Activated T-cell treated with anti-CD3 and anti-CD28 coated beads, Interleukin-2, amount 50 U/mL, for 1 hour (primary cell): ENCODE measurements around the gene SOCS7.
A peak's percentile ranks its signal among the peaks of the same experiment; 100 is the strongest.

Experiments
- DNase-seq: peaks from one replicate; pipeline ENCODE4 v3.0.0-alpha.2; 2020

Gene SOCS7

DNA sequence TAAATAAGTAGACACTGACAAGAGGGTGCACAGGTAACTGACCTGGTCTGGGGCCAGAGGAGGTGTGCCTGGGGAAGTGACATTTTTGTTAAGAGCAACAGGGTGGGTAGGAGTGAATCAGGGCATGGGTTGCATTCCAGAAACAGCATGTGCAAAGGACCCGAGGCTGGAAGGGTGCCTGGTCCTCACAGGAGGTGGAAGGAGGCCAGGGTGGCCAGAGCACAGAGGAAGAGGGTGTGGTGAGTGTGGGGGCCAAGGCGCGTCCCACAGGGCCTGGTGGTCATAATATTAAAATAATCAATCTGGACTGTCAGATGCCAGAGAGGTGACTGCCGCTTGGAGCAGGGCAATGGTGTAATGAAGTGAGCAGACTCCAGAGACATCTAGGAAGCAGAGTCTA lies 90.9 kb downstream of the SOCS7 start:
- no peak for DNase-seq

DNA sequence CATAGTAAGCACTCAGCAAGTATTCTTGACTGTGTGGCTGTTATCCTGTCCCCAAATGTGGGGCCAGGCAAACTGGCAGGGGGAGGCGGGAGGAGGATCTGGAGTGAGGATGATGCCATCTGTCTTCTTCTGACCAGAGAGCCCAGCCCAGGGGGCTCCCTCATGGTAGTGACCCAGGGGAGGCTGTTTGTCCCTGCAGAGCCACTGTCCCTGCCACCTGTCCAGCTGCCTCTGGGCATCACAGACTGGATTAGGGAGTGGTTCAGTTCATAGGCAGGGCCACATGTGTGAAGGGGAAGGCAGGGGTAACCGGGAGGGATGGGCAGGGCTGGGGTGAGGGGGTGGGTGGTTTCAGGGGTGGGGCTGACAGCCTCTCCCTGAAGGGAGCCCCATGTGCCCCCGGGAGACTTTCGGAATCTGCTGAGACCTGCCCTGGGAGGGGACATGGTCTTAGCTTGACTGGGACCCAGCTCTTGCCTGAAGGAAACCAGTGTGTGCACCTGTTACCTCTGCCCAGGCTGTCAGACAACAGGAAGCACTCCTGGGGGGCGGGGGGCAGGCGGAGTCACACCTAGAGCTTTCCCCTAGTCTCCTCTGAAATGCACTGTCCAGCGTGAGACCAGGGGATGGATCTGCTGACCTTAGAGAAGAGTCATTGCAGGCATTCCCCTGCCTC lies 91.8 kb downstream of the SOCS7 start:
- no peak for DNase-seq

DNA sequence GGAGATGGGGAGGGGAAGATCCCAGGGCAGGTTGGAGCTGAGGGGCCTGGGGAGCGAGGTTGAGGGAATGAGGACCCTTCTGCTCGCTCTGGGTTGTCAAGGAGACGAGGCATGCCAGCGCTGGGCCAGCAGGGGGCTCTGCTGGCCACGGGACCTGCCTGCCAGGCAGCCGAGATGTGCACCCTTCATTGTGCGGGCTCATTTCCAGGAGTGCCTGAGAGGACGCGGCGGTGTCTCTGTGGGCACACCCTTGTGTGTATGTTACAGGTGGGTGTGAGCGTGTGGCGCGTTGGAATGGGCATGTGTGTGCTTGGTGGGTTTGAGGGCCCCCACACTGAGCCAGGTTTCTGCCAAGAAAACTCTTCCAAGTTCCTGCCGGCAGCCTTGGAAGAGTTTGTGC lies 92.5 kb downstream of the SOCS7 start:
- peak; percentile 54 for DNase-seq

- DNase-seq: no peak
These were observed 96.0 kb downstream of the SOCS7 start for GRCh38 chr17:38447502-38448085.

DNA sequence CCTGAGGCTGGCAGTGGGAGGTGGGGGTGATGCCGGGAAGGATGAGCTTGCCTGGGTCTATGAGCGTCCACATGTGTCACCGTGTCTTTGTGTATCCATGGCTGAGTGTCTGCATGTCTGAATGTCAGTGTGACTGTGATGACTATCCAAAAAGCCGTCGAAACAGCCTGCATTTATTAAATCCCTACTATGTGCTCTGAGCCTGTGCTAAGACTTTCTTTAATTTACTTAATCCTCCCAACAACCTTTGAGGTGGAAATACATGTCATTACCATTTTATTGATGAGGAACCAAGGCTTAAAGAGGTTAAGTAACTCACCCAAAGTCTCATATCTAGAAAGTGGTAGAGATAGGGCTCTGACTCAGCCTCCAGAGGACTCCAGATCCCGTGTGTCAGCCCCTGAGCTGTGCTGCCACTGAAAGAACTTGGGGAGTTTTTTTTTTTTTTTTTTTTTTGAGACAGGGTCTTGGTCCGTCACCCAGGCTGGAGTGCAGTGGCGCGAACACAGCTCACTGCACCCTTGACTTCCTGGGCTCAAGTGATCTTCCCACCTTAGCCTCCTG lies 96.6 kb downstream of the SOCS7 start:
- no peak for DNase-seq

DNA sequence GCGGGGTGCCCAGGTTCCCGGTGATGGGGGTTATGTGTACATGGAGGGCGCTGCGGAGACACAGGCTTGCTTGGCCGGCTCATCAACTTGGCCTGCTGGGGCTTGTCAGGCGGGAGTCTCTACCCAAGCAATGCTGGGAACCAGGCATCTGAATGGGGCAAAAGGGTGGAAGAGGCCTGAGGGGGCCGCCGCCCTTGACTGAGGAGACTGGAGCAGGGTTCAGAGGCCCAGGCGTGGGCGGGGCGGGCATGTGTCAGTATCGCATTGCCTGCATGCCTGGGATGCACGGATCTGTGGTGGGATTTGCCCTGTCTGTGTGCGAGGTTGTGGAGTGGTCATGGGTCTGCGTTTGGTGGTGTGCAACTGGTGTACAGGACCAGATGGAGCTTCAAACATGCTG lies 97.7 kb downstream of the SOCS7 start:
- DNase-seq: no peak

- no peak for DNase-seq
These were observed 98.9 kb downstream of the SOCS7 start for GRCh38 chr17:38450557-38451029.

DNA sequence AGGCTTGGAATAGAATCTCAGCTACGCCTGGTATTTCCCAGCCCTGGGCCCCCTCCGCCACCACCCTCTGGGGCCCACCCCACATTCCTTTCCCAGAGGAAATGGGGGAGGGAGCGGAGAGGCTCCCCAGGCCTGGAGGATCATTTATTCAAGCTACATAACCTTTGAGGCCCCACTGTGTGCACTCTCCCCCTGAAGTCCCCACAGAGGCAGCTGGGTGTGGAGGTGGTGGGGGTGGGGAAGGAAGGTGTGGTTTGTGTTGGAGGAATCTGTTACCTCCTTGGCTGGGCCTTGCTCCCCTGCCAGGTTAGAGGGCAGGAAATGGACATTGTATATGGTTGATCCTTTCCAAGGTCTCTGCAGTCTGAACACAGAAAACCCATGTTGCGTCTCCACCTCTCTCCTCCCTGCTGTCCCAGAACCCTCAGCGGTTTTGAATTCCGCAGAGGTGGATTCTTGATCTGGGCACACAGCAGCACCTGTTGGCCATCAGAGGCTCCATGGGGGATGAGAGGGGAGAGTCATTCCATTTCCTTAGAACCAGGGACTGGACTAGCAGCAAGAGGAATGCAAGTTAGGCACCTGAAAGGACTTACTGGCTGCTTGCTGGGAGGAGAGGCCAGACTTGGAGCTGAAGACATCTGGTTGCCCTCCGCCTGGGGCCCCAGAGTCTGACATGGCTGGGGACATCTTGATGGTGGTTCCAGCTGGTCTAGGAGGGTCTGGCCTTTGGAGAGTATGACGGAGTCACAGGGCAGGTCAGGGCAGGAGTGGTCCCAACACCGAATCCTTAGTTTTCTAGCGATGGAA lies 99.6 kb downstream of the SOCS7 start:
- DNase-seq: no peak

GRCh38 chr17:38451840-38452529 lies 100.3 kb downstream of the SOCS7 start:
- no peak for DNase-seq

DNA sequence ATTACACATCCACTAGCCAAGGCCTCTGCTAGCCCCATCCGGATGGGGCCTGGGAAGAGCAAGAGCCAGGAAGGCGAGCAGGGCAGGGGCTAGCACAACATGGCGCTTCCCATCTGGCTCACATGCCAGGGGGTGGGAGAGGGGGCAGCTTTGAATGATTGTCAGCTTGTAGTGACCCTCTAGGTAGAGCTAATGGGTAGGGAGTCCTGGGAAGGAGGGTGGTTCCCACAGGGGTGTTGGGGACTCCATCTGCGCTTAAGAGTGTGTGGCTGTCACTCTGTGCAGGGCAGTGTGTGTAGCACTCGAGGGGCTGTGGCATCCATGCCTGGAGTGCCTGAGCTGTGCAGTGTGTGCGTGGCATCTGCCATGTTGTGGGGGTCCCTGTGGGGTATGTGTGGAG lies 101.1 kb downstream of the SOCS7 start:
- DNase-seq: no peak

DNA sequence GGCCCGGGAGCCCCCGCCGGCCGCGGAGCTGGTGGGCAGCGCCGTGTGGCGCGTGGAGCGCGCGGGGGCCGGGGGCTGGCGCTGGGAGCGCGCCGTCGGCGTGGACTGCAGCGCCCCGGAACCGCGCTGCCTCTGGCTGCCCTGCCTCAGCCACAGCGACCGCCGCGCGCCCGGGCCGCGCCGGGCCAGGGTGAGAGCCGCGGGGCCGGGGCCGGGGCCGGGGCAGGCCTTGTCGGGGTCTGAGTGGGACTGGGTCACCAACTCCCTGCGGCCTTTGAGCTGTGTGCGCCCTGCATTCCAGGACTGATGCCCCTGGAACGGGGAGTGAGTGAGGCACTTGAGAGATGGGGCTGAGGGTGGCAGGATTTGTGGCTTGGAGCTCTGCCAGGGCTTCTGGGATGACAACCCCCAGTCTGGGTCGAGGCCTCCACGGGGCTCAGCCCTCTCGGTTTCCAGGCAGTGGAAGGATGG lies 102.3 kb downstream of the SOCS7 start:
- DNase-seq: no peak

DNA sequence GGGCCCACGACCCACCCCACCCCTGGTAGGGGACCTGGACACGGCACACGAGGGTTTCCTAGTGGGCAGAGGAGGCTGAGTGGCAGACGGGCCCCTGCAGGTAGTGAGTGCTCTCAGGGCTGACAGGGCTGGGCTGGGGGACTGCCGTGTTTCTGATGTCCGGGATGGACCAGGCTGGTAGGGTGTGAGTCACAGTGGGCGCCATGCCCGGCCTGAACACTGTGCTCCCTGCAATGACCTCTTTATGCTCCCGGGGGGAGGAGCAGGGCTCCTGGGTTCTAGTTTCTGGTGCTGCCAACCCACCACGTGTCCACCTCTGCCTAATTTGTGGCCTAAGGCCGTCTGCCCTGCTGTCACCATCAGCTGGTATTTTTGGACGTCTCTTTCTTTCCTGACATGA lies 102.9 kb downstream of the SOCS7 start:
- DNase-seq: no peak
